ENCODE measurements around the gene SCN2B. TPM values are rescaled to one million over a fixed set of nuclear protein-coding genes. Genes with fewer than 3 reads are reported as not detected.

Gene SCN2B
- total and polyA plus RNA-seq, 3 donors from 2014 or later = 0.24 to 0.70 (median 0.43) TPM

DNA sequence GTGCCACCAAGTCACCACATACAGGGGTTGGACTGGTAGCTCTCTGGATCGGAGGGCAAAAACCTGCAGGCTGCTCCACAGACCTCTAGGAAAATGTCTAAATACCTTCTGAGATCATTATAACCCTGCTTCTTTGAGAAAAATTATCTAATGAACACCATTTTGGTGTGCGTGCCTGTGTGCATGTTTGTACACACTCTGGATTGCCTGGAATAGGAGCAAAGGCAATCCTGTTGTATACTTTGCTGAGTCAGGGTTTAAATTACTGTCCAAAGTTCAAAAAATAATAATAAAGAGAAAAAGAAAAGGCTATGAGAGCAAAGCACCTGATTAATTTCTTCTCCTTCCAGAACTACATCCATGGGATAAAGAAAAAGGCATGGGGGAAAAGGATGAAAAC, 37.3 kb upstream of the SCN2B start:
- 89 to 100% methylated on average over 2 of the region's 2 CpGs for WGBS, 2 donors
- Histone ChIP-seq H3K27me3 (no peaks in the 10 kb centered on the region), H3K36me3 (ENCODE audit: low read depth, missing control alignments) (no peaks in the 10 kb centered on the region), H3K4me3 (no peak overlapping the region), H3K4me1 (no peaks in the 10 kb centered on the region), H3K9me3 (no peaks in the 10 kb centered on the region), H3K27ac (no peak overlapping the region)
- TF ChIP-seq, protein P1, sequence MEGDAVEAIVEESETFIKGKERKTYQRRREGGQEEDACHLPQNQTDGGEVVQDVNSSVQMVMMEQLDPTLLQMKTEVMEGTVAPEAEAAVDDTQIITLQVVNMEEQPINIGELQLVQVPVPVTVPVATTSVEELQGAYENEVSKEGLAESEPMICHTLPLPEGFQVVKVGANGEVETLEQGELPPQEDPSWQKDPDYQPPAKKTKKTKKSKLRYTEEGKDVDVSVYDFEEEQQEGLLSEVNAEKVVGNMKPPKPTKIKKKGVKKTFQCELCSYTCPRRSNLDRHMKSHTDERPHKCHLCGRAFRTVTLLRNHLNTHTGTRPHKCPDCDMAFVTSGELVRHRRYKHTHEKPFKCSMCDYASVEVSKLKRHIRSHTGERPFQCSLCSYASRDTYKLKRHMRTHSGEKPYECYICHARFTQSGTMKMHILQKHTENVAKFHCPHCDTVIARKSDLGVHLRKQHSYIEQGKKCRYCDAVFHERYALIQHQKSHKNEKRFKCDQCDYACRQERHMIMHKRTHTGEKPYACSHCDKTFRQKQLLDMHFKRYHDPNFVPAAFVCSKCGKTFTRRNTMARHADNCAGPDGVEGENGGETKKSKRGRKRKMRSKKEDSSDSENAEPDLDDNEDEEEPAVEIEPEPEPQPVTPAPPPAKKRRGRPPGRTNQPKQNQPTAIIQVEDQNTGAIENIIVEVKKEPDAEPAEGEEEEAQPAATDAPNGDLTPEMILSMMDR (IDR thresholded peaks at IDR 0.05) = no peak
- TF ChIP-seq POLR2A (IDR thresholded peaks at IDR 0.05) = no peak
- no peak for DNase-seq
- intact Hi-C loops (cut with DNase I; ENCODE audit: low total_unique reads) = no loop called here

DNA sequence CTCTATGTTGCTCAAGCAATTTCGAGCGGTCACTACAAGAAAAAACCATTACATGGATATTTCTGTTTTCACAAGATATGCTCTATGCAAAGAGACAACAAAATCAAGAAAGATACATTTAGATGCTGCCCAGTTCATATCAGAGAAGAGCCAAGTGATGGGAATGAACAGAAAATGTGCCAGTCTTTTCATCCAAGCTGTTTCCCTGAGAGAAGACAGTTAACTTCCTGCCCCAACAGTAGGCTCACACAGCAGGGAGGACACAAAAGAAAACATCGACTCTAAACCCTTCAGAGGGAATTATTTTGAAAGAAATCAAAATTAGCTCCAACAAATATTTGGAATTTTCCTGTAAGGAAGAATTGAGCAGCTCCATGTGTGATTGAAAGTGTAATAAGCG, 36.8 kb upstream of the SCN2B start:
- no peak overlapping the region for H3K4me3 ChIP-seq
- no peaks in the 10 kb centered on the region for H3K9me3 ChIP-seq
- no peaks in the 10 kb centered on the region for H3K4me1 ChIP-seq
- no peak for DNase-seq
- H3K27ac ChIP-seq = no peak overlapping the region
- intact Hi-C loops (cut with DNase I; ENCODE audit: low total_unique reads) = no loop called here
- no peak for TF ChIP-seq POLR2A (IDR thresholded peaks at IDR 0.05)
- TF ChIP-seq, protein P1 (IDR thresholded peaks at IDR 0.05) = no peak
- 85 to 87% methylated on average over 4 of the region's 4 CpGs for WGBS, 2 donors
- no peaks in the 10 kb centered on the region for H3K36me3 ChIP-seq (ENCODE audit: low read depth, missing control alignments)
- no peaks in the 10 kb centered on the region for H3K27me3 ChIP-seq

GRCh38 chr11:118212781-118213191, 36.3 kb upstream of the SCN2B start:
- TF ChIP-seq POLR2A (IDR thresholded peaks at IDR 0.05) = no peak
- TF ChIP-seq, protein P1 (IDR thresholded peaks at IDR 0.05) = no peak
- H3K4me3 ChIP-seq = no peak overlapping the region
- intact Hi-C loops (cut with DNase I; ENCODE audit: low total_unique reads) = no loop called here
- H3K36me3 ChIP-seq (ENCODE audit: low read depth, missing control alignments) = no peaks in the 10 kb centered on the region
- no peaks in the 10 kb centered on the region for H3K9me3 ChIP-seq
- H3K27ac ChIP-seq = no peak overlapping the region
- no peaks in the 10 kb centered on the region for H3K4me1 ChIP-seq
- H3K27me3 ChIP-seq = no peaks in the 10 kb centered on the region
- no peak for DNase-seq
- 66 to 74% methylated on average over 2 of the region's 2 CpGs for WGBS, 2 donors

DNA sequence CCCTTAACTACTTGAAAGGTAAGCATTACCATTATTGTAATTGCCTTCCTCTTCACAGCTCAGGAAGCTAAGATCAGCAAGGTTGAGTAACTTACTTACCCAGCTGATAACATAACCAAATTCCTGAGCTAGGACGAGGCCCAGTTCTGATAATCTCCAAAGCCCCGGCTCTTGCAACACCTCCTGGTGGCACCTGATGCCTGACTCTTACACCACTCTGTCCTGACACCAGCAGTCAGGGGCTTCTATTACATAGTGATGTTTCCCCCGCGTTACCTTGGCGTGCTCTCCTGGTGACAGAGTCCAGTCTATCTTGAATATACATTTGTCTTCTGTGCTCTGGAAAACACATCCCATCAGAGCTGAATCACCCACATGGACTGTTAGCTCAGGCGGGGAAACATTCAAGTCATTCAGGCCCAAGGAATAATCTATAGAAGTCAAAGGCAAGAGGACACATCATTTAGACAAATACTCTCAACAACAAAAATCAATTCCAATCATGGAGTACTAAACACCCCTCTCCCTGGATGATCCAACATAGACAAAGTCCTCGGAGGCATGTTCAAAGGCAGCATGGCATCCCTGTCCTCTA, 35.8 kb upstream of the SCN2B start:
- DNase-seq = no peak
- no peaks in the 10 kb centered on the region for H3K27me3 ChIP-seq
- 82 to 86% methylated on average over 7 of the region's 7 CpGs for WGBS, 2 donors

More for the DNA sequence above, 35.8 kb upstream of the SCN2B start:
- intact Hi-C loops (cut with DNase I; ENCODE audit: low total_unique reads) = no loop called here
- H3K27ac ChIP-seq = no peak overlapping the region
- H3K4me1 ChIP-seq = no peaks in the 10 kb centered on the region
- no peaks in the 10 kb centered on the region for H3K36me3 ChIP-seq (ENCODE audit: low read depth, missing control alignments)
- H3K9me3 ChIP-seq = no peaks in the 10 kb centered on the region
- no peak overlapping the region for H3K4me3 ChIP-seq
- TF ChIP-seq, protein P1 (IDR thresholded peaks at IDR 0.05) = no peak
- no peak for TF ChIP-seq POLR2A (IDR thresholded peaks at IDR 0.05)

Measured in testis (tissue), 3 donors.